Stimulated activated CD8-positive, alpha-beta memory T cell treated with anti-CD3 and anti-CD28 coated beads, Interleukin-12 subunit alpha, Interleukin-12 subunit beta, amount 100 ng/mL, for 24 hours (primary cell): ENCODE results near the gene OR7C2.
"Not testable (repeated sequence)": the region's sequence is repeated elsewhere in the genome, so short reads cannot be mapped to it uniquely, and the experiment has no call there.

Experiments
- DNase-seq: peaks from one replicate; pipeline ENCODE4 v3.0.0-alpha.2; 2020; ENCODE audit errors: extremely low read depth

OR7C2 gene

GRCh38 chr19:14941189-14941588, at the start of gene OR7C2:
OR7C2 (plus strand) TSS chr19:14941489; CDS start chr19:14941489, 0 bp downstream.
- DNase-seq = no peak

GRCh38 chr19:14901675-14902260, 39.5 kb upstream of the OR7C2 start:
- DNase-seq = no peak

GRCh38 chr19:14906711-14907110, 34.6 kb upstream of the OR7C2 start:
- no peak for DNase-seq

GRCh38 chr19:14915116-14915515, 26.2 kb upstream of the OR7C2 start:
- DNase-seq = no peak

- no peak for DNase-seq
Observed at GRCh38 chr19:14916848-14917247, 24.4 kb upstream of the OR7C2 start.

GRCh38 chr19:14933506-14933905, 7.8 kb upstream of the OR7C2 start:
- DNase-seq = no peak

GRCh38 chr19:14940266-14940665, 1.0 kb upstream of the OR7C2 start:
- DNase-seq = no peak

GRCh38 chr19:14943601-14944000, 2.3 kb downstream of the OR7C2 start:
- no peak for DNase-seq

- DNase-seq = no peak
Observed at GRCh38 chr19:14944456-14944855, 3.2 kb downstream of the OR7C2 start.

GRCh38 chr19:14949413-14949812, 8.1 kb downstream of the OR7C2 start:
- not testable (repeated sequence) for DNase-seq

- no peak for DNase-seq
Observed at GRCh38 chr19:14949876-14950275, 8.6 kb downstream of the OR7C2 start.

- no peak for DNase-seq
Observed at GRCh38 chr19:14950421-14950820, 9.1 kb downstream of the OR7C2 start.

GRCh38 chr19:14952767-14953166, 11.5 kb downstream of the OR7C2 start:
- DNase-seq = no peak

GRCh38 chr19:14954071-14954655, 12.9 kb downstream of the OR7C2 start:
- DNase-seq = no peak

GRCh38 chr19:14957464-14957863, 16.2 kb downstream of the OR7C2 start:
- no peak for DNase-seq

GRCh38 chr19:14959263-14959662, 18.0 kb downstream of the OR7C2 start:
- no peak for DNase-seq

- no peak for DNase-seq
Observed at GRCh38 chr19:14961956-14962685, 20.8 kb downstream of the OR7C2 start.

GRCh38 chr19:14968247-14968646, 27.0 kb downstream of the OR7C2 start:
- DNase-seq = no peak

GRCh38 chr19:14971474-14971873, 30.2 kb downstream of the OR7C2 start:
- DNase-seq = no peak

GRCh38 chr19:14972676-14973075, 31.4 kb downstream of the OR7C2 start:
- no peak for DNase-seq

GRCh38 chr19:14974488-14974887, 33.2 kb downstream of the OR7C2 start:
- DNase-seq = no peak

GRCh38 chr19:14977128-14977527, 35.8 kb downstream of the OR7C2 start:
- no peak for DNase-seq

- DNase-seq = no peak
Observed at GRCh38 chr19:14978161-14978776, 37.0 kb downstream of the OR7C2 start.
